ENCODE results near the gene NPFF. TPM values are rescaled to one million over a fixed set of nuclear protein-coding genes. Genes with fewer than 3 reads are reported as not detected.

NPFF gene
- total and polyA plus RNA-seq, 2 of the 13 experiments (the other 11 are each of a cell fraction or from before 2014, with no cell fraction given) = not detected

- TF ChIP-seq MED8 (CRISPR knock-in tag; IDR thresholded peaks at IDR 0.05; ENCODE audit: insufficient replicate concordance) (no peak), JARID2 (CRISPR knock-in tag; IDR thresholded peaks at IDR 0.05; ENCODE audit: insufficient replicate concordance) (no peak), ZNF749 (CRISPR knock-in tag; IDR thresholded peaks at IDR 0.05; ENCODE audit: borderline replicate concordance) (no peak; the same call in 1 of the 2 replicates), TCF12 (IDR thresholded peaks at IDR 0.05) (no peak), TCF12 (CRISPR knock-in tag; IDR thresholded peaks at IDR 0.05) (0 out of 2 replicates have a peak, but pooled peaks have one; percentile 28), ZNF350 (CRISPR knock-in tag; IDR thresholded peaks at IDR 0.05; ENCODE audit: borderline replicate concordance, low read depth) (peak; percentile 82), DPF2 (CRISPR knock-in tag; IDR thresholded peaks at IDR 0.05; ENCODE audit: borderline replicate concordance, low read depth) (no peak), PITX1 (CRISPR knock-in tag; IDR thresholded peaks at IDR 0.05) (no peak), MAF1 (CRISPR knock-in tag; IDR thresholded peaks at IDR 0.05; ENCODE audit: borderline replicate concordance) (no peak), ZSCAN5A (CRISPR knock-in tag; IDR thresholded peaks at IDR 0.05; ENCODE audit: borderline replicate concordance) (peak; percentile 70; the same call in 1 of the 2 replicates), ZNF503 (CRISPR knock-in tag; IDR thresholded peaks at IDR 0.05) (peak; percentile 48; the same call in 1 of the 2 replicates), SCMH1 (CRISPR knock-in tag; IDR thresholded peaks at IDR 0.05; ENCODE audit: borderline replicate concordance) (no peak), SALL1 (CRISPR knock-in tag; IDR thresholded peaks at IDR 0.05) (peak; percentile 77), ZFY (CRISPR knock-in tag; IDR thresholded peaks at IDR 0.05) (peak; percentile 99), GTF2F1 (IDR thresholded peaks at IDR 0.05; ENCODE audit: low read length) (no peak; the same call in 1 of the 2 replicates), NFIC (IDR thresholded peaks at IDR 0.05; ENCODE audit: low read length) (no peak), PRDM15 (CRISPR knock-in tag; IDR thresholded peaks at IDR 0.05) (0 out of 2 replicates have a peak, but pooled peaks have one; percentile 23), CHD4 (IDR thresholded peaks at IDR 0.05; ENCODE audit: borderline replicate concordance, low read length) (no peak), ZNF468 (CRISPR knock-in tag; IDR thresholded peaks at IDR 0.05) (no peak), ZFP82 (CRISPR knock-in tag; IDR thresholded peaks at IDR 0.05; ENCODE audit: borderline replicate concordance) (peak; percentile 59; the same call in 1 of the 2 replicates), ZKSCAN8 (CRISPR knock-in tag; IDR thresholded peaks at IDR 0.05; ENCODE audit: borderline replicate concordance) (0 out of 2 replicates have a peak, but pooled peaks have one; percentile 48), NFE2 (CRISPR knock-in tag; IDR thresholded peaks at IDR 0.05) (no peak), DNMT3B (CRISPR knock-in tag; conservative IDR thresholded peaks at IDR 0.05) (0 out of 2 replicates have a peak, but pooled peaks have one; percentile 56)
These were observed 6.3 kb downstream of the NPFF start, which contains the start of gene TARBP2 (continued) for GRCh38 chr12:53500776-53501614.
